GM10266 (cell line): ENCODE measurements around the gene HPCA.

Experiments
- DNase-seq: peaks from one replicate; pipeline ENCODE4 v3.0.0; 2012; ENCODE audit errors: extremely low spot score
- CTCF ChIP-seq: IDR thresholded peaks from 2 replicates; pipeline ENCODE4 v1.5.1; 2012; ENCODE audit warnings: mild to moderate bottlenecking, low read depth; ENCODE audit not compliant: control insufficient read depth, insufficient read depth; ENCODE audit errors: missing control alignments

The HPCA gene

GRCh38 chr1:32899586-32900296, 13.4 kb downstream of the HPCA start:
- no peak for TF ChIP-seq CTCF
- no peak for DNase-seq

- DNase-seq, result no peak
These were observed 14.2 kb downstream of the HPCA start for GRCh38 chr1:32900371-32900955.

GRCh38 chr1:32900956-32901822, 14.9 kb downstream of the HPCA start, which contains the start of gene TMEM54:
Gene TMEM54, minus strand, starts transcription at chr1:32901389. Its CDS starts 151 bp downstream, at chr1:32901238.
- peak; percentile 81 for DNase-seq
- no peak for TF ChIP-seq CTCF

More at GRCh38 chr1:32900371-32900955, 14.2 kb downstream of the HPCA start:
- no peak for TF ChIP-seq CTCF

- DNase-seq, result no peak
- TF ChIP-seq CTCF, result no peak
These were observed 15.7 kb downstream of the HPCA start for GRCh38 chr1:32901823-32902534.

- DNase-seq, result no peak
- no peak for TF ChIP-seq CTCF
These were observed 16.2 kb downstream of the HPCA start for GRCh38 chr1:32902535-32902920.

GRCh38 chr1:32903991-32904785, 17.9 kb downstream of the HPCA start:
- DNase-seq, result no peak
- no peak for TF ChIP-seq CTCF
